ENCODE data around the gene GZMB. TPM values are rescaled to one million over a fixed set of nuclear protein-coding genes. Genes with fewer than 3 reads are reported as not detected.

The GZMB gene
- total and polyA plus RNA-seq, 2 of the 8 experiments (the other 6 are each of a cell fraction or from before 2014, with no cell fraction given) = not detected

DNA sequence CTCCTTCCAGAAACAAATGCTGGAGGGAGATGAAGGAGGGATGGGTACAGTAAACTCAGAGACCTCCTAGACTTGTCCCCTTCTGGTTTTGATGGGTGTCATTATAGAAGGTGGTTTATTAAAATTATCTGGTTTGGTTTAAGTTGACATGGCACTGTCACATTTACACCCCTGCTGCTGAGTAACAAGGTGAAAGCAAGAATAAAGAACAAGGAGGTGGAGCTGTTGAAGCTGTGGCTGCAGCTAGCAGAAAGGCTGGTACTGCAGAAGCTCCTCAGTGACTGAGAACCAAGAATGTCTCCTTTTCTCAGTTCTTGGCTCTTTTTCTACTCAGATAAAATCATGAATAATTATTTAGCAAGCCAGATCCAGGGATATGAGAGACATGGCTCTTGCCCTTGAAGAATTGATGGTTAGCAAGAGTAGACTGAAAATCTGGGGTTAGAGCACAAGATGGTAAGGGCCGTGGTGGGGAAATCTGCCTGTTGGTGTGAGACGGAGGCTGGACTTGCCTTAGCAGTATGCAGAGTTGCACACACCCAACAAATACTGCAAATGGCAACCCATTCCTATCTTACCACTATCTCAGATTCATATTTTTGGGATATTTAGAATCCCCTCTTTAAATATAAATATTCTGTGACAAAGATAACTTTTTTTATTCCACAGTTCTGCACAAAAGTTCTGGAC is 24.2 kb downstream of the GZMB start, which contains the start of gene GZMH:
TSS of gene GZMH (minus strand) at position 31 of the 690 bp plus-strand sequence. CDS start 72 bp downstream, outside the sequence.
- no peaks in the 10 kb centered on the region for H3K23me2 ChIP-seq (ENCODE audit: low read depth, low read length)
- no peaks in the 10 kb centered on the region for H3K27me3 ChIP-seq (replicated peaks in 1 of 4; ENCODE audit: control insufficient read depth in 3 of 4, extremely low read depth in 1 of 4, insufficient read depth in 3 of 4, low read length in 3 of 4)
- no peaks in the 10 kb centered on the region for H4K20me1 ChIP-seq (replicated peaks in 1 of 2; ENCODE audit: control insufficient read depth in 1 of 2, insufficient read depth in 2 of 2, low read length in 2 of 2)
- no peak within 1 kb of the TSS for H3K14ac ChIP-seq (ENCODE audit: insufficient read length)
- no peak within 1 kb of the TSS for H4K91ac ChIP-seq (replicated peaks; ENCODE audit: insufficient read length, low read length)
- no peak within 1 kb of the TSS for H2BK5ac ChIP-seq (ENCODE audit: low read depth, low read length)
- no peak within 1 kb of the TSS for H3K23ac ChIP-seq (ENCODE audit: insufficient read length)
- H3K79me2 ChIP-seq (ENCODE audit: control insufficient read depth in 1 of 2, insufficient read depth in 2 of 2, low read length in 2 of 2) = no peaks in the 10 kb centered on the region
- 73% methylated on average over 2 of the region's 2 CpGs; no CpG with 5 or more reads in 1 of the 2 experiments for WGBS, 2 experiments (ENCODE audit: extremely low coverage in 1 of 2, insufficient coverage in 1 of 2, insufficient read length in 1 of 2, insufficient replicate concordance in 2 of 2, low coverage in 1 of 2, low lambda C conversion rate in 2 of 2, missing lambda C conversion rate in 1 of 2)
- no peak within 1 kb of the TSS for H4K8ac ChIP-seq (ENCODE audit: extremely low read depth, insufficient read depth, low read length)
- no peak within 1 kb of the TSS for H3K4me2 ChIP-seq (ENCODE audit: insufficient read depth in 1 of 2, low read depth in 2 of 2, low read length in 2 of 2)
- H3K36me3 ChIP-seq (ENCODE audit: control insufficient read depth in 2 of 4, insufficient read depth in 4 of 4, low read length in 3 of 4) = no peaks in the 10 kb centered on the region
- no peak within 1 kb of the TSS for H3K18ac ChIP-seq (ENCODE audit: extremely low read depth, low read length)
- no peak within 1 kb of the TSS for H3K4ac ChIP-seq (replicated peaks; ENCODE audit: insufficient read length, low read depth, low read length)
- no peak within 1 kb of the TSS for H2BK12ac ChIP-seq (ENCODE audit: low read depth, low read length)
- H3K27ac ChIP-seq (ENCODE audit: low read depth, low read length) = no peak within 1 kb of the TSS
- POLR2A ChIA-PET (ENCODE audit: partially characterized antibody) = interaction anchor here (1.2 kb wide), 1 partner anchor 128 kb away, joined by 4 read pairs; no protein-coding TSS in a partner anchor
- no peak within 1 kb of the TSS for H2BK120ac ChIP-seq (replicated peaks; ENCODE audit: low read depth, low read length)
- no peak within 1 kb of the TSS for H2BK20ac ChIP-seq (ENCODE audit: low read length)
- H4K5ac ChIP-seq (ENCODE audit: insufficient read length, low read depth, low read length) = no peak within 1 kb of the TSS
- H3K79me1 ChIP-seq (ENCODE audit: low read depth, low read length) = no peaks in the 10 kb centered on the region
- CTCF ChIA-PET (ENCODE audit: partially characterized antibody) = no interaction called here
- H2AK5ac ChIP-seq (ENCODE audit: low read depth, low read length) = no peak within 1 kb of the TSS
- no peaks in the 10 kb centered on the region for H3K4me1 ChIP-seq (replicated peaks in 1 of 4; ENCODE audit: control insufficient read depth in 3 of 4, insufficient read depth in 4 of 4, low read length in 3 of 4)
- H2BK15ac ChIP-seq (ENCODE audit: low read length) = no peak within 1 kb of the TSS
- no peak for FAIRE-seq
- no peak within 1 kb of the TSS for H3K4me3 ChIP-seq (ENCODE audit: extremely low read depth in 1 of 4, insufficient read depth in 2 of 4, low read depth in 3 of 4, low read length in 4 of 4)
- H3K56ac ChIP-seq (replicated peaks; ENCODE audit: insufficient read length, low read depth, low read length) = no peak within 1 kb of the TSS
- no peak for DNase-seq (ENCODE audit: low read depth in 1 of 2, low spot score in 2 of 2)
- H3K9ac ChIP-seq (replicated peaks in 1 of 4; ENCODE audit: extremely low read depth in 1 of 4, low read depth in 3 of 4, low read length in 3 of 4) = no peak within 1 kb of the TSS
- H2AFZ ChIP-seq (ENCODE audit: low read length) = no peak within 1 kb of the TSS
- H3K9me3 ChIP-seq (ENCODE audit: insufficient read depth in 2 of 2, low read depth in 1 of 2, low read length in 1 of 2) = peaks cover 6 to 7% of the 10 kb centered on the region in 2 experiments; a peak in 2 of 4 replicates
- no peak for TF ChIP-seq HDAC6 (IDR thresholded peaks at IDR 0.05; ENCODE audit: low read depth, low read length)
- TF ChIP-seq ASH2L (IDR thresholded peaks at IDR 0.05; ENCODE audit: low read length) = no peak
- TF ChIP-seq TAF7 (optimal IDR thresholded peaks at IDR 0.05; ENCODE audit: borderline replicate concordance, low read depth, low read length) = no peak
- TF ChIP-seq ZNF274 (IDR thresholded peaks at IDR 0.05; ENCODE audit: borderline replicate concordance, extremely low read depth, low read length) = no peak
- no peak for TF ChIP-seq MAFK (IDR thresholded peaks at IDR 0.05; ENCODE audit: low read depth, low read length)
- TF ChIP-seq GABPA (IDR thresholded peaks at IDR 0.05; ENCODE audit: borderline replicate concordance, insufficient read depth, low read length) = no peak
- TF ChIP-seq CTBP2 (IDR thresholded peaks at IDR 0.05; ENCODE audit: borderline replicate concordance, insufficient read depth, insufficient read length, low read length) = no peak
- TF ChIP-seq YY1 (IDR thresholded peaks at IDR 0.05; ENCODE audit: low read depth, low read length) = no peak
- TF ChIP-seq TCF12 (IDR thresholded peaks at IDR 0.05; ENCODE audit: low read depth, low read length) = no peak
- no peak for TF ChIP-seq KDM4A (IDR thresholded peaks at IDR 0.05; ENCODE audit: low read depth, low read length, severe bottlenecking)
- no peak for TF ChIP-seq SP2 (IDR thresholded peaks at IDR 0.05; ENCODE audit: low read length)
- TF ChIP-seq SIRT6 (IDR thresholded peaks at IDR 0.05; ENCODE audit: low read length) = no peak
- TF ChIP-seq SIN3A (conservative IDR thresholded peaks at IDR 0.05 in 1 of 2, IDR thresholded peaks at IDR 0.05 in 1 of 2; ENCODE audit: low read depth in 1 of 2, low read length in 2 of 2) = no peak

All from H1 (cell line).